Heart left ventricle (tissue), 13 donors: ENCODE measurements around the gene DHH.

Source experiments
- POLR2A ChIP-seq, 2 donors: fragments of 450-650 bp; IDR thresholded peaks; one replicate each; pipeline ENCODE4 v1.6.1; 2017; ENCODE audit warnings: antibody characterized with exemption in 2 of 2, mild to moderate bottlenecking in 2 of 2, moderate library complexity in 2 of 2
- TF ChIP-seq, protein P1 (sequence below), 12 donors: fragments of 200-600 bp; sonication (generic) in 4 of 12; IDR thresholded peaks; one replicate each; pipeline versions ENCODE4 v1.5.0 to v1.8.0; 2018 to 2022; ENCODE audit warnings: antibody characterized with exemption in 12 of 12, mild to moderate bottlenecking in 5 of 12
- donor health status: ischemic (EF 13 %, LVEDD 7.1; RV severe dilation, severe dysfunction).
- donor health status: DM: no; HTN: yes; CAD: no.
- donor health status: DM: no; HTN: no; CAD: no.
- donor health status: ischemic (EF 25% LVEDD 6.9; RV normal size, moderate dysfunction).
- donor health status: ischemic (EF 25% LVEDD 5.7; RV mildly dilated, moderate dysfunction).
- donor health status: ischemic (EF 35%, LVEDD 5.7; RV mildly dilated, moderate dysfunction).
- donor health status: nonischemic (EF 11% LVEDD 7.7; RV severe dilation, severe dysfunction).
- donor health status: DM: yes; HTN: yes; CAD: no.
- donor health status: PGD.
- donor health status: ischemic (EF 29% LVEDD 5.4; RV normal size, mild dysfunction).
- donor health status: nonischemic (EF 23%, LVEDD 6.1; RV moderate dilation, normal function).

DNA sequence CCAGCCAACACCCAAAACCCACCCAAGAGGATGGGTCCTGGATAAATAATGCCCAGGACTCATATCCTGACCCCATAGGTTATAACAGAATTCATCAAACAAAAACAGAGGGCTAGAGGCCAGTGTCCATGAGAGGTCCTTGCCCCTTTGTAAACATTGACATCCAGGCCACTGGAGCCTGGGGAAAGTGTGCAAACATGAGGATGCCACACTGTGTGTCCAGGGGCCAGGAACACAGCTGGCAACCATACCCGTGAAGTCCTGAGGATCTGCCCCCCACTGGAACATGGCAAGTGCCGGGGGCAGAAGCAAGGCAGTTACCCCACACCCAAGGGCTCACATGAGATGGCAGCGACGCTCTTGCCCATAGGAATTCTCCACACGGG, 29.8 kb downstream of the DHH start:
- TF ChIP-seq, protein P1, sequence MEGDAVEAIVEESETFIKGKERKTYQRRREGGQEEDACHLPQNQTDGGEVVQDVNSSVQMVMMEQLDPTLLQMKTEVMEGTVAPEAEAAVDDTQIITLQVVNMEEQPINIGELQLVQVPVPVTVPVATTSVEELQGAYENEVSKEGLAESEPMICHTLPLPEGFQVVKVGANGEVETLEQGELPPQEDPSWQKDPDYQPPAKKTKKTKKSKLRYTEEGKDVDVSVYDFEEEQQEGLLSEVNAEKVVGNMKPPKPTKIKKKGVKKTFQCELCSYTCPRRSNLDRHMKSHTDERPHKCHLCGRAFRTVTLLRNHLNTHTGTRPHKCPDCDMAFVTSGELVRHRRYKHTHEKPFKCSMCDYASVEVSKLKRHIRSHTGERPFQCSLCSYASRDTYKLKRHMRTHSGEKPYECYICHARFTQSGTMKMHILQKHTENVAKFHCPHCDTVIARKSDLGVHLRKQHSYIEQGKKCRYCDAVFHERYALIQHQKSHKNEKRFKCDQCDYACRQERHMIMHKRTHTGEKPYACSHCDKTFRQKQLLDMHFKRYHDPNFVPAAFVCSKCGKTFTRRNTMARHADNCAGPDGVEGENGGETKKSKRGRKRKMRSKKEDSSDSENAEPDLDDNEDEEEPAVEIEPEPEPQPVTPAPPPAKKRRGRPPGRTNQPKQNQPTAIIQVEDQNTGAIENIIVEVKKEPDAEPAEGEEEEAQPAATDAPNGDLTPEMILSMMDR (IDR thresholded peaks at IDR 0.05), result no peak
- no peak for TF ChIP-seq POLR2A (IDR thresholded peaks at IDR 0.05)
